Peyer's patch (tissue), 4 donors: ENCODE results near the gene CSMD2. TPM values are rescaled to one million over a fixed set of nuclear protein-coding genes. Genes with fewer than 3 reads are reported as not detected.

Experiments
- DNase-seq, 3 donors: peaks; one replicate each; pipeline ENCODE4 v3.0.0-alpha.2; 2017 to 2019
- H3K27ac ChIP-seq, 4 donors: fragments of 200-600 bp; sonication (generic); one replicate each; pipeline ENCODE4 v1.5.1; 2016 to 2019
- H3K27me3 ChIP-seq, 2 donors: fragments of 200-600 bp; sonication (generic); one replicate each; pipeline ENCODE4 v1.5.1; 2019
- H3K36me3 ChIP-seq, 3 donors: fragments of 200-600 bp; sonication (generic); one replicate each; pipeline ENCODE4 v1.5.1; 2016 to 2019
- H3K4me1 ChIP-seq, 4 donors: fragments of 200-600 bp; sonication (generic); one replicate each; pipeline ENCODE4 v1.5.1; 2016 to 2019
- H3K4me3 ChIP-seq, 4 donors: fragments of 200-600 bp; sonication (generic); 1 replicate in 3 of 4; 2 replicates in 1 of 4; pipeline ENCODE4 v1.5.1; 2016 to 2019; ENCODE audit warnings: mild to moderate bottlenecking in 1 of 4
- H3K9me3 ChIP-seq, 4 donors: fragments of 200-600 bp; sonication (generic); one replicate each; pipeline ENCODE4 v1.5.1; 2016 to 2019; ENCODE audit warnings: mild to moderate bottlenecking in 1 of 4
- POLR2A ChIP-seq, 2 donors: fragments of 450-650 bp; IDR thresholded peaks; one replicate each; pipeline ENCODE4 v1.5.1; 2017; ENCODE audit warnings: antibody characterized with exemption in 2 of 2, mild to moderate bottlenecking in 2 of 2, moderate library complexity in 2 of 2
- total RNA-seq, 4 donors: library from RNA; depleted of rRNA; stranded (reverse); fragments of >200 nt; gene quantifications; one replicate each; pipeline ENCODE4 v1.1.0, GENCODE V29; 2016
- TF ChIP-seq, protein P1 (sequence below), 6 experiments: fragments of 450-650 bp in 4 of 6; fragments of 200-600 bp in 2 of 6; sonication (generic) in 1 of 6; IDR thresholded peaks; one replicate each; pipeline ENCODE4 v1.5.1; 2017 to 2019; ENCODE audit warnings: antibody characterized with exemption in 6 of 6, mild to moderate bottlenecking in 3 of 6, moderate library complexity in 1 of 6

CSMD2 gene
- total RNA-seq, 4 donors from 2014 or later = under 0.01 to 1.2 (median 0.70) TPM

DNA sequence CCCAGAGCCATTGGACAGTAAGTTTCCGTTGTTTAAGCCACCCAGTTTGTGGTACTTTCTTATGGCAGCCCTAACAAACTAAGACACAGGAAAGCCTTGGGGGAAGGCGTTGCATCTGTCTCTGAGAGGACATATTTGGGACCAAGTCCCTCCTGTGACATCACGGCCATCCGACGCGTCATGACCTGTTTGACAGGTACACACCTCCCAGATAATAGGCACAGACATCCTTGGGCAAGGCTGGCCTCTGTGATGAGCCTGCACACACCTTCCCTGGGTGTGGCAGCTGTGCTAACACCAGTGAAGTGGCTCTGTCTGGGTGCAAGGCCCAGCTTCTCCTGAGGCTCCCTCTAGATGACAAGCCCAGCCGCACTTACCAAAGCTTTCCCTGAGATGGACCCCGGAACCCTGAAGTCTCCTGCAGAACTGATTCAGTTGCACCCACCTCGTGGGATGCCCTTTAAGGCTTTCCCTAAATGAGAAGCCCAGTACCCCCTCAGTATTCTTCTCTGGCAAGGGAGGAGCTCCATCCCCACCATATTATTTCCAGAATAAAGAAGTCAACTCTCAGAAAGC, 556.1 kb downstream of the CSMD2 start:
- TF ChIP-seq POLR2A (IDR thresholded peaks at IDR 0.05) = no peak
- TF ChIP-seq, protein P1, sequence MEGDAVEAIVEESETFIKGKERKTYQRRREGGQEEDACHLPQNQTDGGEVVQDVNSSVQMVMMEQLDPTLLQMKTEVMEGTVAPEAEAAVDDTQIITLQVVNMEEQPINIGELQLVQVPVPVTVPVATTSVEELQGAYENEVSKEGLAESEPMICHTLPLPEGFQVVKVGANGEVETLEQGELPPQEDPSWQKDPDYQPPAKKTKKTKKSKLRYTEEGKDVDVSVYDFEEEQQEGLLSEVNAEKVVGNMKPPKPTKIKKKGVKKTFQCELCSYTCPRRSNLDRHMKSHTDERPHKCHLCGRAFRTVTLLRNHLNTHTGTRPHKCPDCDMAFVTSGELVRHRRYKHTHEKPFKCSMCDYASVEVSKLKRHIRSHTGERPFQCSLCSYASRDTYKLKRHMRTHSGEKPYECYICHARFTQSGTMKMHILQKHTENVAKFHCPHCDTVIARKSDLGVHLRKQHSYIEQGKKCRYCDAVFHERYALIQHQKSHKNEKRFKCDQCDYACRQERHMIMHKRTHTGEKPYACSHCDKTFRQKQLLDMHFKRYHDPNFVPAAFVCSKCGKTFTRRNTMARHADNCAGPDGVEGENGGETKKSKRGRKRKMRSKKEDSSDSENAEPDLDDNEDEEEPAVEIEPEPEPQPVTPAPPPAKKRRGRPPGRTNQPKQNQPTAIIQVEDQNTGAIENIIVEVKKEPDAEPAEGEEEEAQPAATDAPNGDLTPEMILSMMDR (IDR thresholded peaks at IDR 0.05) = no peak
- H3K27me3 ChIP-seq = no peaks in the 10 kb centered on the region

DNA sequence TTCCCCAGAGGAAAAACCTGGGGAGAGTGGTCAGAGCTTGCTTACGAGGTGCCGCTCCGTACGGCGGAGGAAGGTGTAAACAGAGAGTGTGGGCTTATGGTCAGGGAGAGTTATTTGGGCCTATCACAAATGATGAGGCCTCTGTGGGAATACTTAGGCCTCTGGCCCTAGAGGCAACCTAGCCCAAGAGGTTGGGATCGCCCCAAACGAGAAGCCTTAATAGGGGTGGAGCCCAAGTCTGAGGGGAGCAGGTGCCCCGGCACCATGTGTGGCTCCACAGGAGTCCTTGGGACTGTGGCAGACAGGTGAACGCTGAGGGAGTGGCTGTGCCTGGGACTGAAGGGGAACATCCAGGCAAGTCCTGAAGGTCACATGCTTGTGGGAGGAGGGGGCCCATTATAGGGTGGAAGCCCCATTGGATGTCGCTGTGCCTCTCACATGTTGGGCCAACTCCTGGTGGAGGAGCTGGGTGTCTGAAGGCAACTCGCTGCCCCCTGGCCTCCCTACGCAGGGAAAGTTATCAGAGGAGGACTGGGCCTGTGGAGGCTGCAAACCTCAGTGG, 557.5 kb downstream of the CSMD2 start:
- H3K4me1 ChIP-seq = no peaks in the 10 kb centered on the region
- H3K9me3 ChIP-seq = no peaks in the 10 kb centered on the region
- DNase-seq = no peak
- no peaks in the 10 kb centered on the region for H3K27me3 ChIP-seq
- no peaks in the 10 kb centered on the region for H3K36me3 ChIP-seq
- H3K4me3 ChIP-seq = no peak overlapping the region
- TF ChIP-seq, protein P1 (IDR thresholded peaks at IDR 0.05) = no peak
- no peak for TF ChIP-seq POLR2A (IDR thresholded peaks at IDR 0.05)
- H3K27ac ChIP-seq = no peak overlapping the region

More for the DNA sequence above, 556.1 kb downstream of the CSMD2 start:
- DNase-seq = no peak
- no peak overlapping the region for H3K27ac ChIP-seq
- no peaks in the 10 kb centered on the region for H3K36me3 ChIP-seq
- no peaks in the 10 kb centered on the region for H3K9me3 ChIP-seq
- H3K4me3 ChIP-seq = no peak overlapping the region
- no peaks in the 10 kb centered on the region for H3K4me1 ChIP-seq

DNA sequence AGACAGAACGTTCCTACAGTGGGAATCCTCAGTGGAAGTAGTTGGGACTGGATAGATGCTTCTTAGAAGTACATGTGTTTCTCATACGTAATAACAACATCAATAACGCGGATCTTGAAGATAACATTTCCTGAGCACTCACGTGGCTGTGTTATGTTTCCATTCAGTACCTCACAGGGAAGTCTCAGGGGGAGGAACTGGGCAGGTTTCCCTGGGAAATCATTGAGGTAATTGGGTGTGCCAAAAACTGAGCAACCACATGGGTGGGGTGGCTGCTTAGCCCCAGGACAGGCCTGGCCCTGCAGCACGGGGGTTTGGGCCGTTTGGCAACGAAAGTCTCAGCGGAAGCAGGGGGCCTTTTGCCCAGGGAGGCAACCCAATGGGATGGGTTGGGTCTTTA, 558.8 kb downstream of the CSMD2 start:
- TF ChIP-seq POLR2A (IDR thresholded peaks at IDR 0.05) = no peak
- TF ChIP-seq, protein P1 (IDR thresholded peaks at IDR 0.05) = no peak
- H3K36me3 ChIP-seq = no peaks in the 10 kb centered on the region
- no peaks in the 10 kb centered on the region for H3K4me1 ChIP-seq
- H3K27me3 ChIP-seq = no peaks in the 10 kb centered on the region
- DNase-seq = no peak
- no peak overlapping the region for H3K4me3 ChIP-seq
- no peaks in the 10 kb centered on the region for H3K9me3 ChIP-seq
- no peak overlapping the region for H3K27ac ChIP-seq

DNA sequence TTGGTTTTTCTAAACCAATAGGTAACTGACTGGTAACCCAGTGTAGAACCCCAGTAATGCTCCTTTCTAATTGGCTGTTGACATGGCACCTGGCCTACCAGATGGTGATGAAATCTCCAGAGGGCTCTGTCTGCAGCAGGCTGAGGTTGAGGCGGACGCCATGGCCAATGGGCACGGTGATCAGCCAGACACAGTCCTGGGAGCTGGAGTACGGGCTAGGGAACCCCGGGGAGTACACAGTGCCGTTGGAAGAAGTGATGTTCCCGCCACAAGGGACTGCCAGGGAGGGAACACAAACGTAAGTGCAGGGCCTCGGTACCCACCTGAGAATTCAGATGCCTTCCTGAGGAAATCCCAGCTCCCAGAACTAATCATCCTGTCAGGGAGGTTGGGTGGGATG, 562.8 kb downstream of the CSMD2 start:
- no peaks in the 10 kb centered on the region for H3K9me3 ChIP-seq
- DNase-seq = no peak
- H3K4me3 ChIP-seq = no peak overlapping the region
- no peaks in the 10 kb centered on the region for H3K36me3 ChIP-seq
- H3K4me1 ChIP-seq = no peaks in the 10 kb centered on the region
- H3K27me3 ChIP-seq = no peaks in the 10 kb centered on the region
- no peak overlapping the region for H3K27ac ChIP-seq
- TF ChIP-seq POLR2A (IDR thresholded peaks at IDR 0.05) = no peak
- TF ChIP-seq, protein P1 (IDR thresholded peaks at IDR 0.05) = no peak

DNA sequence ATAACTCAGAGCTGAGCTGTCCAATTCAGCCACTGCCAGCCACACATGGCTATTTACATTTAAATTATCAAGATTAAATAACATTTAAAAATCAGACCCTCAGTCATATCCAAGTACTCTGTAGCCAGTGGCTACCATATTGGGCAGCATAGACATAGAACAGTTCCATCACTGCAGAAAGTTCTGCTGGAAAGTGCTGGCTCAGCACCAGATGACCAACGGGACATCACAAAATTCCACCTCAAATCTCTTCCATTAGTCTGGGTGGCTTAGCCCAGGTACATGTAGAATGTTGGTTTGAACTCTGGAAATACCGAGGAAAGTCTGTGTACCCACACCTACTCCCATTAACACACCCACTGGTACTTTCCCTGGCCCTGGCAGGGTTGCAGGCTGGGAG, 563.3 kb downstream of the CSMD2 start:
- Histone ChIP-seq H3K36me3 (no peaks in the 10 kb centered on the region), H3K9me3 (no peaks in the 10 kb centered on the region), H3K27ac (no peak overlapping the region), H3K4me1 (no peaks in the 10 kb centered on the region), H3K4me3 (no peak overlapping the region), H3K27me3 (no peaks in the 10 kb centered on the region)
- DNase-seq = no peak
- TF ChIP-seq, protein P1 (IDR thresholded peaks at IDR 0.05) = no peak
- no peak for TF ChIP-seq POLR2A (IDR thresholded peaks at IDR 0.05)
